Choroid plexus epithelial cell (primary cell): Measurements from ENCODE around the gene ST3GAL3.
A peak's percentile ranks its signal among the peaks of the same experiment; 100 is the strongest.

Experiments used
- DNase-seq: peaks from one replicate; pipeline ENCODE4 v3.0.0-alpha.2; 2010; ENCODE audit warnings: low read depth
- H3K4me3 ChIP-seq: 2 replicates; pipeline ENCODE4 v1.5.1; 2011; ENCODE audit warnings: low read depth, mild to moderate bottlenecking, control low read depth, low read length, moderate library complexity
- TF ChIP-seq, protein P1 (sequence below): conservative IDR thresholded peaks from 2 replicates; pipeline ENCODE4 v1.5.1; 2011; ENCODE audit warnings: low read depth, mild to moderate bottlenecking, control low read depth, inconsistent platforms, low read length, moderate library complexity

ST3GAL3 gene

DNA sequence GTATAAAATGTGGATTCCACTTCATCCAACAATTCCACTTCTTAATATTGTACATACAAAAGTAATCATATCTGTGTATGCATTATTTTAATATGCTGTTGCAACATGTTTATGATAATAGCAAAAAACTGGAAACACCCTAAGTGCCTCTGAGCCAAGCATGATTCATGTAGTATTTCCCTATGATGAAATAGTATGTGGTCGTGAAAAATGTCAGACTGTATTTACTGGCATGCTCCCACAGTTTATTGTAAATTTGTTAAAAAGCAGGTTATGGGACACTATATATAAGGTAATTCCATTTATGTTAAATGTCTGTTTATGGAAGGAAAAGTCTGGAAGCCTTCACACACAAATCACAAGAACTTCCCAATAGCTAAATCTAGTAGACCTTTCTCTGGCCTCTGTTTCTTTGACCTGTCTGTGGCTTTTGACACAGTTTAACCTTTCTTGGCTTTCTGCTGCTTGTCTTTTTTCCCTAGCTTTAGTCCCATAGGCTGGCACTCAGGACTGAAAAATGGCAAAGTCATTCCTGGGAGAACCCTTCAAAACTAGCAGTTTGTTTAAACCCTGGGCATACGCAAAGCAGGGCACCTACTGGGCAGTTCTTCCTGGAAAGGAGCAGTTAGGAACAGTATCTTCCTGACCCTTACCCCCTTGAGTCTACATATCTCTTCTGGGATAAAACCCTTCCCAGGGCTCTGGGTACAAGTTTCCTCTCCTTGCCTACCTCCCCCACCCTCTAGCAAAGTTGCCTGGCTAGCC, 160.8 kb downstream of the ST3GAL3 start:
- TF ChIP-seq, protein P1, sequence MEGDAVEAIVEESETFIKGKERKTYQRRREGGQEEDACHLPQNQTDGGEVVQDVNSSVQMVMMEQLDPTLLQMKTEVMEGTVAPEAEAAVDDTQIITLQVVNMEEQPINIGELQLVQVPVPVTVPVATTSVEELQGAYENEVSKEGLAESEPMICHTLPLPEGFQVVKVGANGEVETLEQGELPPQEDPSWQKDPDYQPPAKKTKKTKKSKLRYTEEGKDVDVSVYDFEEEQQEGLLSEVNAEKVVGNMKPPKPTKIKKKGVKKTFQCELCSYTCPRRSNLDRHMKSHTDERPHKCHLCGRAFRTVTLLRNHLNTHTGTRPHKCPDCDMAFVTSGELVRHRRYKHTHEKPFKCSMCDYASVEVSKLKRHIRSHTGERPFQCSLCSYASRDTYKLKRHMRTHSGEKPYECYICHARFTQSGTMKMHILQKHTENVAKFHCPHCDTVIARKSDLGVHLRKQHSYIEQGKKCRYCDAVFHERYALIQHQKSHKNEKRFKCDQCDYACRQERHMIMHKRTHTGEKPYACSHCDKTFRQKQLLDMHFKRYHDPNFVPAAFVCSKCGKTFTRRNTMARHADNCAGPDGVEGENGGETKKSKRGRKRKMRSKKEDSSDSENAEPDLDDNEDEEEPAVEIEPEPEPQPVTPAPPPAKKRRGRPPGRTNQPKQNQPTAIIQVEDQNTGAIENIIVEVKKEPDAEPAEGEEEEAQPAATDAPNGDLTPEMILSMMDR = no peak
- H3K4me3 ChIP-seq = no peak overlapping the region
- DNase-seq = peak; percentile 85

DNA sequence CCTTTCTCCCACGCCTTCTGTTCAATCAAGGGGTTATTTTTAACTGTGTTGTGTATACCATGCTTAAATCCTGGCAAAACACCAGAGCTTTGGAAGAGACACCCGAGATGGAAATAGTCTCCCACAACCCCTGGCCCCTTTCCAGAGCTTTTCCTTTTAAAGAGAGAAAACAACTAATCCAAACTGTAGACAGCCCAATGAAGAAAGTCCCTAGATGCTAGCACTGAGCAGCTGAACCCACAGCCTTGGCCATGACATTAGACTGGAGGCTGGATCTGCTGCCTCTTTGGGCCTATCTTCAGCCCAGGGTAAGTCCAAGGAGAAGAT, 161.4 kb downstream of the ST3GAL3 start:
- TF ChIP-seq, protein P1 = no peak
- no peak overlapping the region for H3K4me3 ChIP-seq
- DNase-seq = peak; percentile 91

DNA sequence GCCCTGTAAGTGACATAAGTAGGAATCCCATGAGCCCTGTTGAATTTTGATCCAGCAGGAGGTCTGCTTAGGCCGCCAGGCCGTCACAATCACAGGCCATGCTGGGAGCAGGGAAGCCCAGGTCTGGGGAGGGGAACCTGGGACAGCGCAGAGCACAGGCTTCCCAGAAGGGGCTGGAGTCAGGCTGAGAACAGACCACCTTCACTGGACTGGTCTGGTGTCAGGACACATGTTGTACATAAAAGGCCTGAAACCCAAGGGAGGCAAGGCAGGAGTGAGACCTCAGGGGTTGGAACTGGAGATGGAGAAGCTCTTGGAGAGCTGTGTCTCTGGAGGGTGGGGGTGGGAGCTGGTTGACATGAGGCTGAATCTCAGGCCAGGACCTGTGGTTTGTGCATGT, 163.0 kb downstream of the ST3GAL3 start:
- no peak overlapping the region for H3K4me3 ChIP-seq
- TF ChIP-seq, protein P1 = no peak
- DNase-seq = no peak

DNA sequence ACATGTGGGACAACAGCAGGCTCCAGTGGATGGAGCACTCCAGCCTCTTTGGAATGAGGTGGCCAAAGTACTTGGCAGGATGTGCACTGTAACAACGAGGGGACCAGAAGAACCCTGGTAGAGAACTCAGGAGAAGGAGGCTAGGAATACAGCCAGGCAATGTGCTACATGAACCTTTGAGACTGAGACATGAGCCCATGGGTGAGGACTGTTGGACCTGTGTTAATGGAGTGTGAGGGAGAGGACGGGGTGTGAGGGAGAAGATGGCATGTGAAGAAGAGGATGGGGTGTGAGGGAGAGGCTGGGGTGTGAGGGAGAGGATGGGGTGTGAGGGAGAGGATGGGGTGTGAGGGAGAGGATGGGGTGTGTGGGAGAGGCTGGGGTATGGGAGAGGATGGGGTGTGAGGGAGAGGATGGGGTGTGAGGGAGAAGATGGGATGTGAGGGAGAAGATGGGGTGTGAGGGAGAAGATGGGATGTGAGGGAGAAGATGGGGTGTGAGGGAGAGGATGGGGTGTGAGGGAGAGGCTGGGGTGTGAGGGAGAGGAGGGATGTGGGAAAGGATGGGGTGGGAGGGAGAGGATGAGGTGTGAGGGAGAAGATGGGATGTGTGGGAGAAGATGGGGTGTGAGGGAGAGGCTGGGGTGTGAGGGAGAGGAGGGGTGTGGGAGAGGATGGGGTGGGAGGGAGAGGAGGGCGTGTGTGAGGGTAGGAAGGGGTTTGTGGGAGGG, 164.0 kb downstream of the ST3GAL3 start:
- TF ChIP-seq, protein P1 = no peak
- no peak for DNase-seq
- H3K4me3 ChIP-seq = no peak overlapping the region

DNA sequence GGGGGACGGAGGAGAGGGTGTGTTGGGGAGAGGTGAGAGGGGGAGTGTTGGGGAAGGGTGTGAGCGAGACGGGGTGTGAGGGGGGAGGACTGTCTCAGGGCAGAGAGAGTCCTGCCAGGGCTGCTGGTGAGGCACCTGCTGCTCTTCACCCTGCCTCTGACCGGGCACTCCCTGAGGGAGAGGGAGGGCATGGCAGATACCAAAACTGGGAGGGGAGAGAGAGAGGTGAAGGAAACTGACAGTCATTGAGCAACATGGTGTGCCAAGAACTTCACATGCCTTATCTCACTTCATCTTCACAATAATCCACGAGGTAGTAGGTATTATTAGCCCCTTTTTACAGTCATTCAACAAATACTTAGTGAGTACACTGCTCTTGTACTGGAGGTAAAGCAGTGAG, 164.9 kb downstream of the ST3GAL3 start:
- TF ChIP-seq, protein P1 = no peak
- H3K4me3 ChIP-seq = no peak overlapping the region
- DNase-seq = no peak

DNA sequence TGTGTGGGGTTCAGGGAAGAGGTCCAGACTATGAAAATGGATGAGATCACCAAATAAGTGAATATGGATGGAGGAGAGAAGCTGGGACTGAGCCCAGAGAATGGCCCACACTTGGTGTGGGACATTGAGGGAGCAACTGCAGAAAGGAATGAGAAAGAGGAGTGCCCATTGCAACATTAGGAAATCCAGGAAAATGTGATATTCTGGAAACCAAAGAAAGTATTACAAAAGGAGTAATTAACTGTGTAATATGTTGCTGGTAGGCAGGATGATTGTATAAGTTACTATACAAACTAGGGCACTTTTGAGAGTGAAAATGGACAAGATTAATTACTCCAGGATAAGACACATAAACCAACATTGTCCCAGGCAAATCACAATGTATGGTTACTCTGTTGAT, 166.5 kb downstream of the ST3GAL3 start:
- TF ChIP-seq, protein P1 = no peak
- no peak for DNase-seq

DNA sequence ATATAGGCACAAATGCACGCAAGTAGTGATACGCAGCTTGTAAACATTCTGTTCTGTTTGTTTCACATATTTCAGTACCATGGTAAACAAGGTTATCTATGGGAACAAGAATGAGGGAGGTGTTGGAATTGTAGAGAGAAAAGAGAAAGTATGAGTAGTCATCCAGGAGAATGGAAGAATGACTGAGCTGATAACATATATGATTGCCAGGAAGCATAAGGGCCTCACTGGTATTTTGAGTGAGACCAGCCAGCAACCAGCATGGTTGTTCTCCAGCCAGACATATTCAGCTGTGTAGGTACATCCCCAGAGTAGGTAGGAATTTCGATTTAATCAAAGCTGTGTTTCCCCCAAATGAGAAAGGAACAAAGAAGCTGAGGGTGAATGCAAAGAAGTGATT, 167.4 kb downstream of the ST3GAL3 start:
- no peak for DNase-seq
- no peak overlapping the region for H3K4me3 ChIP-seq
- TF ChIP-seq, protein P1 = no peak

More for the DNA sequence above, 166.5 kb downstream of the ST3GAL3 start:
- H3K4me3 ChIP-seq = no peak overlapping the region
